GM20000 (cell line): ENCODE measurements around the gene PRRC2C.

Experiments used
- DNase-seq: peaks from one replicate; pipeline ENCODE4 v3.0.0; 2012; ENCODE audit warnings: low spot score
- TF ChIP-seq, protein P1 (sequence below): IDR thresholded peaks from 2 replicates; pipeline ENCODE4 v1.5.1; 2012; ENCODE audit warnings: mild to moderate bottlenecking, control low read depth; ENCODE audit errors: extremely low read depth, missing control alignments

The PRRC2C gene

DNA sequence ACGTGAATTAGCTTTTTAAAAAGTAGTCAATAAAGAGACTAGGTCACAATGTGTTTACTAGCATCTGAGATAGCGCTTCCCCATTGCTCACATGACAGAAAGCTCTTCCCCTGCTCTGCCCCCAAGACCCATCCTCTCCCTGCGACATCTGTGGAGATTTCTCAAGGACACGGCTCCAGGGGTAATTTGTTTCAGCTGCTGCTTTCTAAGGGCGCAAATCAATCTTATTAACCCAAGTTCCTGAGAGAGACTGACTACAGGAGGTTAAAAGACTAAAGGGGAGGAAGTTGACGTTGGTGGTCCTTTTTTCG lies 136.8 kb downstream of the PRRC2C start, which contains the start of gene MYOCOS:
TSS of gene MYOCOS (plus strand) at position 92 of the 311 bp plus-strand sequence. CDS start 1,641 bp downstream, outside the sequence.
- TF ChIP-seq, protein P1, sequence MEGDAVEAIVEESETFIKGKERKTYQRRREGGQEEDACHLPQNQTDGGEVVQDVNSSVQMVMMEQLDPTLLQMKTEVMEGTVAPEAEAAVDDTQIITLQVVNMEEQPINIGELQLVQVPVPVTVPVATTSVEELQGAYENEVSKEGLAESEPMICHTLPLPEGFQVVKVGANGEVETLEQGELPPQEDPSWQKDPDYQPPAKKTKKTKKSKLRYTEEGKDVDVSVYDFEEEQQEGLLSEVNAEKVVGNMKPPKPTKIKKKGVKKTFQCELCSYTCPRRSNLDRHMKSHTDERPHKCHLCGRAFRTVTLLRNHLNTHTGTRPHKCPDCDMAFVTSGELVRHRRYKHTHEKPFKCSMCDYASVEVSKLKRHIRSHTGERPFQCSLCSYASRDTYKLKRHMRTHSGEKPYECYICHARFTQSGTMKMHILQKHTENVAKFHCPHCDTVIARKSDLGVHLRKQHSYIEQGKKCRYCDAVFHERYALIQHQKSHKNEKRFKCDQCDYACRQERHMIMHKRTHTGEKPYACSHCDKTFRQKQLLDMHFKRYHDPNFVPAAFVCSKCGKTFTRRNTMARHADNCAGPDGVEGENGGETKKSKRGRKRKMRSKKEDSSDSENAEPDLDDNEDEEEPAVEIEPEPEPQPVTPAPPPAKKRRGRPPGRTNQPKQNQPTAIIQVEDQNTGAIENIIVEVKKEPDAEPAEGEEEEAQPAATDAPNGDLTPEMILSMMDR, result no peak

DNA sequence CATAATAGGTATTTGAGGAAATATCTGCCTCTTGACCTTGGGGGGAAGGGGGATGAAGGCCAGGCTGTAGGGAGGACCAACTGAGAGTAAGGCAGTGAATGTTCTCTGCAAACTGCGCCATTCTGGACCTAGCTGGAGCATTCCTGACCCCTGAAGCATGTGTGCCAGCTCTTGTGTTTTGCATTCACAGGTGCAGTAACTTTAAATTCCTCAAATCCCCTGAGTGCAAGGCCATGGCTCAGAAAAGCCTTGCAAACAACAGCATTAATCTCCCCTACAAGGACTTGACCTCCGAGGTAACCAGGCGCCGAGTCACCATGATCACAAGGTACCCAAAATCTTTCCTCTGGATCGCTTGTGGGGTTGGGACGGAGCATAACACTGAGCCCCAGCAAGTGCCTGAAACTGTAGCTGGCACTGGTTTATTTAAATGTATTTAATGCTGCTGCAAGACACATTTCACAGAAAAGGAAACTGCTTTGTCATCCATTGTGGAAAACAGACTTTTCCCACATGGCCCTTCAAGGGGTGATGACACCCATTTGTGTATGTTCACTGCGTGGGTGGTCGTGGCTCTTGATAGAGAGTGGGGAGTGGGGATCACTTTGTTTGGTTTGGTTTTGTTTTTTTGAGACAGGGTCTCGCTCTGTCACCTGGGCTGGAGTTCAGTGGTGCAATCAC lies 138.5 kb downstream of the PRRC2C start:
- TF ChIP-seq, protein P1, result no peak

More for the DNA sequence above, 136.8 kb downstream of the PRRC2C start, which contains the start of gene MYOCOS:
- DNase-seq, result no peak

DNA sequence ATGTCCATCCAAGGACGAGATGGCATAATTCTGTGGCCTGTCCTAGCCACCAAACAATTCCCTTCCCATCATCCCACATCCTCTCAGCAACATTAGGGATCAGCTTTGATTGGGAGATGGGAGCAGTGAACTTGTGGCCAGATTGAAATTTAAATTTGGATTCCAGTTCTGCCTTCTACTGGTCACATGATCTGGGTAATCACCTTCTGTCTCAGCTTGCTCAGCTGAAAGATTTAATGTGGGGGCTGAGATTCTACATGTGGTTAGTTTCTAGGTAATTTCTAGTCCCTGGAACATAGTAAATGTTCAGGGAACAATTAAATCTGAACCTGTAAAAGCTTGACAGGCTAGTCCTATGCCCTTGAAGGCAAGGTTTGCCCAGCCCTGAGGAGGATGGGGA lies 139.9 kb downstream of the PRRC2C start:
- no peak for DNase-seq
- TF ChIP-seq, protein P1, result no peak

More for the DNA sequence above, 138.5 kb downstream of the PRRC2C start:
- no peak for DNase-seq

DNA sequence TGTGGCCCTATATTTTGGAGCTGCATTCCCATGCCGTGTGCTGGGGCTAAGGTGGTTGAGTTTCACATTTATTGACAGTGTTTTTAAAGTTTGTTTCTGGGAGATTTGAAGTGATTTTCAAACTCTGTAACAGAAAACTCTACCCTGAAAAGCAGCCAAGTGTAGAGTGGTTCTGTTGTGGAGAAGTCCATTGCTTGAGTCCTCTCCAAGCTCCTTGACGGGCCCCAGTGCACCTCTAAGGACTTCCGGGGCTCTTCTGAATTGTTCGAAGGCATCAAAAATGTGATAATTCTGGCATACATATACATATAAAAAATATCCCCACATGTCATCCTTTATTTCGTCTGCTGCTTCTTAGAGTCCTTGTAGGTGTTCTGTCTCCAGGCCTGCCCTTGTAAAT lies 141.7 kb downstream of the PRRC2C start:
- TF ChIP-seq, protein P1, result no peak
- no peak for DNase-seq

DNA sequence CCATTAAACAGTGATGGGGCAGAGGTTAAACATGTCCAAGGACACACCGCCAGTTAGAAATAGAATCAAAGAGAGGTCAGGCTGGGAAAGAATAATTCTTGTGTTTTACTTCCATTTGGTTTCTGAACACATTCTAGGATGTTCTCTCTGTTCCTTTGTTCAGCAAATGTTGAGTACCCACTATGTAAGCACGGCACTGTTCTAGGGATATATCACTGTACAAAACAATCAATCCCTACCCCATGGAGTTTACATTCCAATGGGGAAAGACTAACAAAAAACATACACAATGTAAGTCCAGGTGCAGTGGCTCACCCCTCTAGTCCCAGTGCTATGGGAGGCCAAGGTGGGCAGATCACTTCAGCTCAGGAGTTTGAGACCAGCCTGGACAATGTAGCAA lies 142.9 kb downstream of the PRRC2C start:
- DNase-seq, result no peak
- TF ChIP-seq, protein P1, result no peak

DNA sequence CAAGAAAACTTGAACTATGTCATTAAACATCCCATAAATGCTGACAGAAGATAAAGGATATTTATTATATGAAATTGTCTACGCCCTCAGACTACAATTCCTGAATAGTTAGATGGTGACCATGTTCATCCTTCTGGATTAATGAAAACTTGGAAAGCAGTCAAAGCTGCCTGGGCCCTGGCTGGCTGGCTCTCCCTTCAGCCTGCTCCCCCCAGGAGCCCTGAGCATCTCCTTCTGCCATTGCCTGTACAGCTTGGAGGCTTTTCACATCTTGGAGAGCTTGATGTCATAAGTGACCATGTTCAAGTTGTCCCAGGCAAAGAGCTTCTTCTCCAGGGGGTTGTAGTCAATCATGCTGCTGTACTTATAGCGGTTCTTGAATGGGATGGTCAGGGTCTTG lies 150.3 kb downstream of the PRRC2C start:
- TF ChIP-seq, protein P1, result no peak
- no peak for DNase-seq

DNA sequence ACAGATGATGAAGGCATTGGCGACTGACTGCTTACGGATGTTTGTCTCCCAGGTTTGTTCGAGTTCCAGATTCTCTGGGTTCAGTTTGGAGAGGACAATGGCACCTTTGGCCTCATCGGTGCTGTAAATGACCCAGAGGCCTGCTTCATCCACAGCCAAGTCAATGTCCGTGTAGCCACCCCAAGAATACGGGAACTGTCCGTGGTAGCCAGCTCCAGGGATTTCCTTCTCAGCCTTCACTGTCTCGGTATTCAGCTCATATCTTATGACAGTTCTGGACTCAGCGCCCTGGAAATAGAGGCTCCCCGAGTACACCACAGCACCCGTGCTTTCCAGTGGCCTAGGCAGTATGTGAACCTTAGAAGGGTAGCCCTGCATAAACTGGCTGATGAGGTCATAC lies 150.8 kb downstream of the PRRC2C start:
- DNase-seq, result no peak
- TF ChIP-seq, protein P1, result no peak
